PC-3 (cell line): ENCODE measurements around the gene TMPRSS7. TPM values are rescaled to one million over a fixed set of nuclear protein-coding genes. Genes with fewer than 3 reads are reported as not detected.

Experiments used
- ATAC-seq: fragments of 200-7000 bp; cut with Tn5 transposase; 2 replicates; pipeline ENCODE4 v1.9.1; 2020; ENCODE audit warnings: mild to moderate bottlenecking, moderate library complexity
- BruUV-seq: library from RNA; stranded (reverse); fragments of 400-500 nt; replicated peaks from 2 replicates; lab custom pipeline; 2021; lab: Mats Ljungman, UMichigan
- CTCF ChIA-PET: fragments of 300-600 bp; sonication (Branson Sonifier 250); formaldehyde crosslinking; loops from one replicate; lab custom pipeline; 2022; ENCODE audit warnings: antibody characterized with exemption; lab: Charles Lee
- POLR2A ChIA-PET: fragments of 300-600 bp; sonication (Branson Sonifier 250); formaldehyde crosslinking; loops from one replicate; lab custom pipeline; 2022; ENCODE audit warnings: antibody characterized with exemption; ENCODE audit not compliant: unreplicated experiment; lab: Charles Lee
- DNase-seq: peaks from one replicate; pipeline ENCODE4 v3.0.0-alpha.2; 2015
- H2AFZ ChIP-seq: fragments of 300-600 bp; sonication (generic); 2 replicates; pipeline ENCODE4 v1.6.0; 2016; ENCODE audit warnings: antibody characterized with exemption, low read length
- H3F3A ChIP-seq: fragments of 300-600 bp; sonication (generic); one replicate; pipeline ENCODE4 v1.6.0; 2017; ENCODE audit warnings: antibody characterized with exemption, low read length, control low read depth, mild to moderate bottlenecking; ENCODE audit not compliant: unreplicated experiment
- H3K27ac ChIP-seq: fragments of 300-600 bp; sonication (generic); 2 replicates; pipeline ENCODE4 v1.5.1; 2016; ENCODE audit warnings: mild to moderate bottlenecking, low read length
- H3K27me3 ChIP-seq: fragments of 300-600 bp; sonication (generic); 2 replicates; pipeline ENCODE4 v1.6.1; 2016; ENCODE audit warnings: low read length, mixed read lengths
- H3K36me3 ChIP-seq: fragments of 300-600 bp; sonication (generic); 2 replicates; pipeline ENCODE4 v1.6.1; 2016; ENCODE audit warnings: low read depth, mixed run types, low read length, mixed read lengths
- H3K4me1 ChIP-seq: fragments of 300-600 bp; sonication (generic); 2 replicates; pipeline ENCODE4 v1.5.1; 2016; ENCODE audit warnings: low read length; ENCODE audit not compliant: insufficient read depth
- H3K4me2 ChIP-seq: fragments of 300-600 bp; sonication (generic); 2 replicates; pipeline ENCODE4 v1.6.0; 2016; ENCODE audit warnings: low read length
- H3K4me3 ChIP-seq: fragments of 300-600 bp; sonication (generic); 2 replicates; pipeline ENCODE4 v1.5.1; 2016; ENCODE audit warnings: mild to moderate bottlenecking, low read length, mixed read lengths
- H3K79me2 ChIP-seq: fragments of 300-600 bp; sonication (generic); 2 replicates; pipeline ENCODE4 v1.6.1; 2017; ENCODE audit warnings: low read length, mixed read lengths
- H3K9ac ChIP-seq: fragments of 300-600 bp; sonication (generic); 2 replicates; pipeline ENCODE4 v1.6.0; 2016; ENCODE audit warnings: mild to moderate bottlenecking, low read length
- H3K9me2 ChIP-seq: fragments of 300-600 bp; sonication (generic); replicated peaks from 2 replicates; pipeline ENCODE4 v1.6.1; 2016; ENCODE audit warnings: mixed run types, low read length, mixed read lengths
- H3K9me3 ChIP-seq: fragments of 300-600 bp; sonication (generic); 2 replicates; pipeline ENCODE4 v1.6.1; 2016; ENCODE audit warnings: low read length, mixed read lengths
- H4K20me1 ChIP-seq: fragments of 300-600 bp; sonication (generic); 2 replicates; pipeline ENCODE4 v1.6.1; 2016; ENCODE audit warnings: low read length, mixed read lengths
- EZH2 ChIP-seq: fragments of 300-600 bp; sonication (generic); IDR thresholded peaks from one replicate; pipeline ENCODE4 v1.6.1; 2017; ENCODE audit warnings: antibody characterized with exemption, mild to moderate bottlenecking, low read length; ENCODE audit not compliant: unreplicated experiment
- EZH2phosphoT487 ChIP-seq: fragments of 300-600 bp; sonication (generic); IDR thresholded peaks from 2 replicates; pipeline ENCODE4 v1.6.1; 2018; ENCODE audit warnings: mild to moderate bottlenecking, antibody characterized with exemption, low read length, borderline replicate concordance
- intact Hi-C: fragments of 100-400 bp; cut with micrococcal nuclease; formaldehyde crosslinking; loops from 2 replicates; pipeline ENCODE4 v1.9.0; 2023
- total RNA-seq: library from RNA; depleted of rRNA; stranded (reverse); fragments of >200 nt; gene quantifications from 2 replicates; pipeline ENCODE4 v1.2.3, GENCODE V29; 2014
- TF ChIP-seq, protein P1 (sequence below): fragments of 300-600 bp; sonication (generic); conservative IDR thresholded peaks from 2 replicates; pipeline ENCODE4 v1.5.1; 2017; ENCODE audit warnings: antibody characterized with exemption, low read depth, mild to moderate bottlenecking, low read length

The TMPRSS7 gene
- total RNA-seq, 1 experiment from 2014 or later: 0.33 TPM

DNA sequence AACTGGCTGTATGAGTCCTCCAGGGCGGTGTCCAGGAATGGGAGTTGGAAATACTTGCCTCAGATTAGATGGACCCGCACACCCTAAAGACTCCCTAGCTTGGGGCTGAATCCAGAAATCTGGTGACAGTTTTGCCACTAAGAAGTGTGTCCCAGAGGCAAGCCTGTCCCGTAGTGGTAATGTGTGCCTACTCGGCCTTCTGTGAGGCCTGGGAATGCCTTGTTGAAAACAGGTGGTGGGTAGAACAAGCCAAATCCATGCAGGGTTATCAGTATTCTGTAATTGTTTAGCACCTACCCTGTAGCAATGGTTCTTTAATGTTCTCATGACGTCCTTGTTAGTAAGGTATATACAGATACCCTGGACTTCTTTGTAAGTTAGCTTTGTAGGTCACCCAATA, 53.2 kb downstream of the TMPRSS7 start:
- TF ChIP-seq, protein P1, sequence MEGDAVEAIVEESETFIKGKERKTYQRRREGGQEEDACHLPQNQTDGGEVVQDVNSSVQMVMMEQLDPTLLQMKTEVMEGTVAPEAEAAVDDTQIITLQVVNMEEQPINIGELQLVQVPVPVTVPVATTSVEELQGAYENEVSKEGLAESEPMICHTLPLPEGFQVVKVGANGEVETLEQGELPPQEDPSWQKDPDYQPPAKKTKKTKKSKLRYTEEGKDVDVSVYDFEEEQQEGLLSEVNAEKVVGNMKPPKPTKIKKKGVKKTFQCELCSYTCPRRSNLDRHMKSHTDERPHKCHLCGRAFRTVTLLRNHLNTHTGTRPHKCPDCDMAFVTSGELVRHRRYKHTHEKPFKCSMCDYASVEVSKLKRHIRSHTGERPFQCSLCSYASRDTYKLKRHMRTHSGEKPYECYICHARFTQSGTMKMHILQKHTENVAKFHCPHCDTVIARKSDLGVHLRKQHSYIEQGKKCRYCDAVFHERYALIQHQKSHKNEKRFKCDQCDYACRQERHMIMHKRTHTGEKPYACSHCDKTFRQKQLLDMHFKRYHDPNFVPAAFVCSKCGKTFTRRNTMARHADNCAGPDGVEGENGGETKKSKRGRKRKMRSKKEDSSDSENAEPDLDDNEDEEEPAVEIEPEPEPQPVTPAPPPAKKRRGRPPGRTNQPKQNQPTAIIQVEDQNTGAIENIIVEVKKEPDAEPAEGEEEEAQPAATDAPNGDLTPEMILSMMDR: no peak
- TF ChIP-seq EZH2phosphoT487 (no peak), EZH2 (no peak)
- Histone ChIP-seq H3K9me2 (no peaks in the 10 kb centered on the region), H3K36me3 (no peaks in the 10 kb centered on the region), H3F3A (no peaks in the 10 kb centered on the region), H3K4me3 (peak overlapping the region; percentile 94), H2AFZ (no peak overlapping the region), H3K27ac (peak overlapping the region; percentile 93), H3K9me3 (no peaks in the 10 kb centered on the region), H4K20me1 (peaks cover 39% of the 10 kb centered on the region), H3K4me1 (peaks cover 47% of the 10 kb centered on the region), H3K9ac (peak overlapping the region; percentile 96), H3K27me3 (no peaks in the 10 kb centered on the region), H3K4me2 (peak overlapping the region; percentile 88), H3K79me2 (peaks cover 60% of the 10 kb centered on the region)
- no TSS peak for BruUV-seq
- POLR2A ChIA-PET: interaction anchor here (0.7 to 1.0 kb wide), 2 partner anchors 13 to 24 kb away, joined by 3 to 5 read pairs; no protein-coding TSS in a partner anchor
- ATAC-seq (no peak), DNase-seq (no peak)
- CTCF ChIA-PET: interaction anchor here (0.6 to 1.3 kb wide), 2 partner anchors 10 to 74 kb away, joined by 4 to 6 read pairs; no protein-coding TSS in a partner anchor
- intact Hi-C loops: loop anchor here (2.0 to 5.0 kb wide), 2 partner anchors 41 to 100 kb away; no protein-coding TSS in a partner anchor

DNA sequence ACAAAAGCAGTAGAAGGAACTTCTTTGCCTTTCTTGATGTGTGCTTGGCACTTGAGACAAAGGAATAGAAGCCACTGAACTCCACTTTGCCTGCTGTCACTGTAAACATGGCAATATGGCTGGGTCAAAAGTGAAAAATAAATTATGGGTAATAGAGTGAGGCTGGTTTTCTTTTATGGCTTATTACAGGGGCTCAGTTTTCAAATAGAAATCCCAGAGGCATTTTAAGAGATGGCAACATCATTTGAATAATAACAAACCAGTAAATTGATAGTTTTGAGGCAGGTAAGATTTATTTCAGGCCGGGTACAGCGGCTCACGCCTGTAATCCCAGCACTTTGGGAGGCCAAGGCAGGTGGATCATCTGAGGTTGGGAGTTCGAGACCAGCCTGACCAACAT, 54.4 kb downstream of the TMPRSS7 start:
- Histone ChIP-seq H3K36me3 (no peaks in the 10 kb centered on the region), H3K9ac (no peak overlapping the region), H4K20me1 (peaks cover 39% of the 10 kb centered on the region), H3K4me3 (no peak overlapping the region), H3K4me2 (no peak overlapping the region; the same call in 1 of the 2 replicates), H3K9me3 (no peaks in the 10 kb centered on the region), H2AFZ (no peak overlapping the region), H3K9me2 (no peaks in the 10 kb centered on the region), H3K79me2 (peaks cover 68% of the 10 kb centered on the region), H3F3A (no peaks in the 10 kb centered on the region), H3K4me1 (peaks cover 47% of the 10 kb centered on the region), H3K27me3 (no peaks in the 10 kb centered on the region), H3K27ac (no peak overlapping the region)
- intact Hi-C loops: loop anchor here (5.0 kb wide), 1 partner anchor 102 kb away; no protein-coding TSS in a partner anchor
- ChIA-PET CTCF (no interaction called here), POLR2A (no interaction called here)
- DNase-seq: no peak
- ATAC-seq: no peak
- TF ChIP-seq EZH2 (no peak), EZH2phosphoT487 (no peak)
- TF ChIP-seq, protein P1: no peak
- no TSS peak for BruUV-seq
